Measurements from ENCODE around the gene GABRA5.

GABRA5 gene

DNA sequence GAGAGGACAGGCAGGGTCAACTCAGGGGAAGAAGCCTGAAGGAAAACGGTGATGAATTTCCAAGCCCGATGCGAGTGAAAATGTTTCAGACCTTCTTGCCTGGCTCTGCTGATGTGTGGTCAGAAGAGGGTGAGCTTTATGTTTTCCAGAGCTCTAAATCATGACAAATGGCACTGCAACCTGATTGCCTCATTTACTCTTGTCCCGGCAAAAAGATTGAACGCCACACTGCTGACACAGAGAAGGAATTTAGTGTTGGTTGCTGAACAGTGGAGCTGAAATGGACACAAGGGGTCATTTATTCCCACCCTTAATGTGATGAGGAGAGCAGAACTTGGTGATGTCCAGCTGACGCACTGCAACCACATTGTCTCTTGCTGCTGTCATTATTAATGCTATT lies 68.0 kb downstream of the GABRA5 start:
- no peak for DNase-seq

DNA sequence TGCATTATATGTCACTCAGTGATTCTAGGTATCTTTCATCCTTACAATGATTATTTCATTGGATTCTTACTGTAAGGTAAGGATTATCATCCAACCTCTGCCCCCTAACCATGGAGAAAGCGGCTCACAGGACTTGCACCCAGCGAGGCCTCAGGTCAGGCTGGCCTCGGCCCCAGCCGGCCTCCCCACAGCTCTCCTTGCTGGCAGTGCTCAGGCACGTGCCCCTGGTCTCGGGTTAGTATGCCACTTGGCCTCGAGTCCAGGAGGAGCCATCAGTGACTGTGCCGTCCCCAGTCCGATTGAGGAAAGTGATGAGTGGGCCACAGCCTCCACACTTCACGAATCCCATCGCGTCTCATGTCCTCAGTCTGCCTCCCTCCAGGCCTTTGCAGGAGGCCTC lies 68.5 kb downstream of the GABRA5 start:
- no peak for DNase-seq

- no peak for DNase-seq
Observed at GRCh38 chr15:26936502-26936901, 69.6 kb downstream of the GABRA5 start.

GRCh38 chr15:26937134-26937533 lies 70.3 kb downstream of the GABRA5 start:
- DNase-seq, result no peak

DNA sequence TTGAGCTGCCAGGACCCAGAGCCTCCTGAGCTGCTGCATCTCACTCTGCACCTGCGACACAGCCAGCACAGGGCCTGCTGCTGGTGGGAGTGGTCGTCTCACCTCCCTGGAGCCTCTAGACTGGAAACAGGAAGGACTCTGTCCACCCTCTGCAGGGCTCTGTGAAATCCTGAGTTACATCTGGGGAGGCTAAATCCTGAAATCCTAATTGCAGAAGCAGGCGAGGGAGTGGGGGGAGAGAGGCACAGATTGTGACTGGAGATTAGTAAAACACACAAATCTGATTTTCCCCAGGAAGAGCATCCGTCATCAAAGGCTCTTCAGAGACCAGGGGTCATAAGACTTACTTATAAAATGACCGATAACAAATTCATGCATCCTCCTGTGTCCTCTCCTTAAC lies 72.5 kb downstream of the GABRA5 start:
- no peak for DNase-seq

GRCh38 chr15:26941489-26941888 lies 74.6 kb downstream of the GABRA5 start:
- DNase-seq, result no peak

GRCh38 chr15:26943866-26944265 lies 77.0 kb downstream of the GABRA5 start:
- DNase-seq, result no peak

DNA sequence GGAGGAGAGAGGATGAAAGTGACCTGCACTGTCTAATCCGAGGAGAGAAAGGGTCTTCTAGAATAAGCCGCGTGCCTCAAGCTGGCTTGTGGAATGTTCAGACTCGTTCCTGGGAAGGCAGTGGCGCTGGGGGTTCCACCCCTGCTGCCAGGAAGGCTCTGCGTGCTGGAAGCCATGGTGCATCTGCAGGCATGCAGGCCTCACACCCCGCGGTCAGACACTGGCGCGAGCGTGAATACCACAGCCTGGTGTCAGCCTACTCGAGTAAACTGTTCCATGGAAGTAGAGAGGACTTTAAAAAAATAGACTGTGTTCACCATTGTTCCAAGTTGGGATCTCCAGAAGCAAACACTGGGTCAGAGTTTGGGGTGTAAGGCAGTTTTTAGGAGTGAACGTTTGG lies 78.2 kb downstream of the GABRA5 start:
- DNase-seq, result no peak

DNA sequence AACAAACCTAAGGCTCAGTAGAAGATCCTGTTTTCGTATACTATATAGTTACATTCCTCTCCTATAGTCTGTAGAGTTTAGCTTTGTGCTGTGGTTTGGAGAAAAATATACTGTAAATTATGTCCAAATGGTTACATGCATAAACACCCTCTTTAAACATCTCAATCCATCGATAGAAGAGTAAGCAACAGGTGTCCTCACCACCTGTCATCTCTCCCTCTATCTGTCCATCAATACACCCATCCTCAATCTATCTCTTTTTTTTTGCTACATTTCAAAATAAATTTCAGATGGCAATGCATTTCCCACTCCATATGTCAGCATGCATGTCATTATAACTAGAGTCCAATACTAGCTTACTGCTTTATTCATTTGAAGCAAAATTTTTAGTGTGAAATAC lies 83.1 kb downstream of the GABRA5 start:
- no peak for DNase-seq

DNA sequence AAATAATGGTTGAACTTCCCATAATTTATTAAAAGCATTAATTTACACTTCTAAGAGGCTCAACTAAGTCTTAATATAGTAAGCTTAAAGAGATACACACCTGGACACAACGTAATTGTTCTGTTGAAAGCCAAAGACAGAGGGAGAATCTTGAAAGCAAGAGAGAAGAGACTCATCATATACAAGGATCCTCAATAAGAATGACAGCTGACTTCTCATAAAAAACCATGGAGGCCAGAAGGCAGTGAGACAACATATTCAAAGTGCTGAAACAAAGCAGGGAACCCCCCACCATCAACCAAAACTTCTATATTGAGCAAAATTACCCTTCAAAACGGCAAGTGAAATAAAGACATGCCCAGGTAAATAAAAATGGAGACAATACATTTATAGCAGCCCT lies 87.5 kb downstream of the GABRA5 start:
- no peak for DNase-seq

DNA sequence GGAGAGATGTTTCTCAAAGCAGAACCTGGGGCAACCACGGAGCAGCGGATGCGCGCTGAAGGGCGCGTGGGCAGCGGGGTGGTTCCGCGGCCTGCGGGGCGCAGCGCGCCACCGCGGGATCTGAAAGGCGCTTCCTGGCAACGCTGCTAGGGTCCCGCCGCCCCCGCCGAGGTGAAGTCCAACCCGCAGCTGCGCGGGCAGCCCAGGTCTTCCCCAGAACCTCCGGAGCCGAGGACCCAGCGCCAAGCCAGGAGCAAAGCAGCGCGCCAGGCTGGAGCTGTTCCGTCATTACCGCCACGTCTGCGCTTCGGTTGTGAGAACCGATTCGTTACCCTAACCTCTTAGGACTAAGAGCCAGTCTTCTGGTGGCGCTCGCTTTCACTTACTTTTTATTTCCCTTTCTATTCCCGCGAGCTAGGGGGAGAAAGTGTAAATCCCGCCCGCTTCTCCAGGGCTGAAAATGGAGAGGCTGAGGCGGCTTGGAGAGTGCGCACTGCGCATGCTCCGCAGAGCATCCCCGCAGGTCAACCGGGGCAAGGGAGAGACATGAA lies 100.9 kb downstream of the GABRA5 start:
- DNase-seq, result no peak

DNA sequence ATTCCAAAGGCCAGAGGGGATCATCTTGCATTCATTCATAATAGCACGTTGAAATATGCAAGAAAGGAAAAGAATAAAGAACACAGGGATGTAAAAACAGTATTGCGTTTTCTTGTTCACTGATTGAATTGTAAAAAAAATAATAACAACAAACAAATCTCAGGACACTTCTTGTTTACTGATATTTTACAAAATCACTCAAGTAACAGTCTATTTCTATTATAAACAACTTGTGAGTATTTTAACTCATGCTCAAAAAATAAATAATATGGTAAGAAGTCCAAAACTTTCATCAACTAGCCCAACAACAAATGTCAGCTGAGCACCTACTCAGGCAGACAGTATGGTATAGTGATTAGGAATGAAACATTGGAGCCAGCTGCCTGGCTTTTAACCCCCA lies 101.9 kb downstream of the GABRA5 start:
- no peak for DNase-seq

DNA sequence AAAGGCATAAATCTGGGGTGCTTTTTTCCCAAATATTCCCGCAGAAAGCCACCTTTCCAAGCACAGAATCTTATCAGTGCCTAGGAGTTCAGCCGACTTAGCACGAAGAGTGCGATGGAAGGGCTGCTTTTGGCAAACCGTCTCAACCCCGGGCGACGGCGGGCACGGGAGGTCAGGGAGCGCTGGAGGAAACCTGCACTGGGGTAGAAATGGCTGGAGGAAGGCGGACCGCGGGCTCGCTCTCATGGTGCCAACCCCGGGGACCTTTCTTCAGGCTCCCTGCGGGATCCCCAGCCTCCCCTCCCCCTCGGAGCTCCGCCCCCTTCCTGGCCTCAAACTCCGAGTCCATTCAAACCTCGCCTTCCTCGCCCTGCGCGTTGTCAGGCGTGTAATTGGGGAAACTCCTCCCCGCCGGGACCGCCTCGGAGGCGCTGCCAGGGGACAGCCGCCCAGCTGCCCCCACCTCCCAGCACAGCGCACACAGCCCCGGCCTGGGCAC lies 103.9 kb downstream of the GABRA5 start, which contains the start of gene GABRG3:
GABRG3 (plus strand) TSS at position 470 of the 499 bp plus-strand sequence.
- no peak for DNase-seq

DNA sequence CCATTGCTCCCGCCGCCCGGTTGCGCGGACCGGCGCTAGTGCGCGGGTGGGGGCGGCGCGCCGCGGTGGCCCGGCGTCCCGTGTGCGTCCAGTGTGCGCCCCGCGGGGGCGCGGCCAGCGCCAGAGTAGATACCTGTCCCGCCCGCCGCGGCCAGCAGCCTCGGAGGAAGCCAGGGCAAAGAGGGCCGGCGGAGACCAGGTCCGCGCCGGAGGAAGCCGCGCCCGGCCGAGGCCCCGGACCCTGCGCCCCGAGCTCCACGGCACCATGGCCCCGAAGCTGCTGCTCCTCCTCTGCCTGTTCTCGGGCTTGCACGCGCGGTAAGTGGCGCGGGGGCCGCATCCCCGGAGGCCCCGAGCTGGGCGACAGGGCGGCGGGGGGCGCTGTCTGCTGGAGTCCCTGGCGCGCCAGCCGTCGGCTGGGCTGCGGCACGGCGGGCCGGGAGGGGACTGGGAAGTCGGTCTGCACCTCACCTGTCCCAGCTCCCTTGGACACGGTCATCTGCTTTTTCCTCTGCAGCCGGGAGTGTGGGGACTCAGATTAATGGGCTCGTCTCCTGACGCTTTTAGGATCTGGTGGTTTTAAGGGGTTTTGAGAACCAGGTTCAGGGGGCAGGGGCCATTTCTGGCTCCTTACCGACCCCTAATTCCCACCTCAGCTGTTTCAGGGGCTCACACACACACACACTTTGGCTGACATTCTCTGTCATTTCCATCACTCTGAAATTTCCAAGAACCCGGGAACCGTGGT lies 104.6 kb downstream of the GABRA5 start:
- DNase-seq, result no peak

DNA sequence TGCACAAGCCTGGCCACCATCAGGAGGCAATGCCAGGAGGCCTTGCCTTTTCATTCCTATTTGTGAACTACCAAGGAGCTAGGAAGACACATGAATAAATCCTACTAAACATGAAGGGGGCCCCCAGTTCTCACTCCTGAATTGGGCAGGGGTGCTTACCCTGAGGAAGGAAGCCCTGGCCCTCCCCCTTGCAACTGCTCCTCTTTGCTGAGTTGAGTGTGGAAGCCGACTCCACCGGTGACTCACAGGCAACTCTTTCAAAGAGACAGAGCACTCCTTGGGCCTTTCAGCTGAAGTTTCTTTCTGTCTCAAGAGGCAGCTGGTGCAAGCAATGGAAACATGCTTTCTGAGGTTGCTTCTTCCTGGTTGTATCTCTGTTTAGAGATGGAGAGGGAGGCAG lies 105.8 kb downstream of the GABRA5 start:
- DNase-seq, result no peak

DNA sequence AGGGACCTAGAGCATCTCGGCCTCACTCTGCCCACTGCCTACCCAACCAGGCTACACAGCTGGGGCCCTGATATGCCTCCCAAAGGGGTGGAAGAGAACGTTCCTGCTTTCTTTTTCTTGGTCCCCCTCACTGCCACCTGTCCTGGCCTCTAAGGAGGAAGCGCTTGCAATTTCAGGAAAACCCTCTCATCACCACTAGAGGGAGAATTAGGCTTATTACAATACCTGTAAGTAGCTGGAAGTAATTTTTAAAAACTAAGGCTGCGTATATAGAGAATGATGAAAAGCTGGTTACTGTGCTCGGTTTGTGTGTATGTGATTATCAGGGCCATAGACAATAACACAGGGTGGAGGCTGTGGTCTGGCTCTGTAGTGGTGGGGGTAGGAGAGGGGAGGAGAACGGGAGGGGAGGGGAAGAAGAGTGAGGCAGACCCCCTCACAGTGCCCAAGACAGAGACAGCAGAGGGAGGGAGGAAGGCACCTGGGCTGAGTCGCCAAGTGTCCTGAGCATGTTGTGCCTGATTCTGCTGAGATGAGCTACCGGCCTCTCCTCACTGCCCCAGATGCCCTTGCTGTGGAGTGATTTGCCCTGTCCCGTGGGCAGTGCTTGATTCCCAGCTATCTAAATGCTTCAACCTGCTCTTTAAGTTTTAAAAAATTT lies 107.4 kb downstream of the GABRA5 start:
- DNase-seq, result no peak

DNA sequence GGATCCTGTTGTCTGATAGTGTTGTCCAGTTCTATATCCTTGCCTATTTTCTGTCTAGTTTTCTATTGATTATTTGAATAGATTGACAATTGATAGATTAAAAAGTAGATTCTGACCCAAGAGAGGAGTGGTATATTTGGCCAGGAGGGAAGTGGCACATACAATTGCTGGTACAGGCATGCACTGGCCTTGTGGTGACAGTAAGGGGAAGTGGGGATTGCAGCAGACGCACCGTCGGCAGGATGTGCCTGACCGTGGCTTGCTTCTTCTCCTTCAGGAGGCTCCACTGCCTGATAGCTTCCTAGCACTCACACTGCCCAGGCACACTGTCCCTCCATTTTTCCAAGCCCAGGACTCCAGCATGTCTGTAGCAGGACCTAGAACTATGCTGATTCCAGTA lies 114.6 kb downstream of the GABRA5 start:
- DNase-seq, result no peak

DNA sequence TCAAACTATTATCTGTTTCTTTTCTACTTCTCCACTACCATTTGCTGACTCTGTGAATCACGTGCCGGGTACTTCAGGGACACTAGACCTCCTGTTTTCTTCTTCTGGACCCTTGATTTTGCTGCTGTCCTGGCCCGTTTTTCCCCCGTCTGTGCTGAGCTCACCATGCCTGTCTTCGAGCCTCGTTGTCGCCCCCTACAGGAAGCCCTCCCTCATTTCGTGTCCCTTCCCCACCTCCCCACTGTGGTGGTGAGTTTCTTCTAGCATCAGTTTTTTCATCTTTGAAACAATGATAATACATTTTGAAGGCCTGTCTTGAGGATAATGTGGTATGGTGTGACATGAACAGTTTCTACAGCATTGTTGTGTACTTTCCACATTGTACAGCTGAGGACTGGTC lies 117.0 kb downstream of the GABRA5 start:
- DNase-seq, result no peak

DNA sequence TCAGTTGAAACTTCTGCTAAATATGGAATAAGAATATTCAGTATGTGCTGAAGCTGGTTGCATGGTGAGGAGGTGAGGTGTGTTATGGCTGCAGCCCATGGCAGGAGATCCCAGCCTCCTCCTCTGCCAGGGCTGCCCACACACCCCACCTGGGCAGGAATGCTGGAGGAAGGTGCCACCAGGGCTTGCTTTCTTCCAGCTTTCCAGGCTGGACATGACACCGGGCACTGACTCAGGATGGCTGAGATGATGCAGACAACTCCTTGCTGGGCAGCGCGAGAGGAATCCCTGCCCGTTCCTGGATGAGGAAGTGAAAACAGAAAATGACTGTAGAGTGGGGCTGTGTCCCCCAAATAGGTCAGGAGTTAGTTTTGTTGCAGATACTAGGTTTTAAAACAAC lies 118.2 kb downstream of the GABRA5 start:
- no peak for DNase-seq

- no peak for DNase-seq
Observed at GRCh38 chr15:26996250-26996649, 129.4 kb downstream of the GABRA5 start.
